ENCODE results near the gene ADAM23.

DNA sequence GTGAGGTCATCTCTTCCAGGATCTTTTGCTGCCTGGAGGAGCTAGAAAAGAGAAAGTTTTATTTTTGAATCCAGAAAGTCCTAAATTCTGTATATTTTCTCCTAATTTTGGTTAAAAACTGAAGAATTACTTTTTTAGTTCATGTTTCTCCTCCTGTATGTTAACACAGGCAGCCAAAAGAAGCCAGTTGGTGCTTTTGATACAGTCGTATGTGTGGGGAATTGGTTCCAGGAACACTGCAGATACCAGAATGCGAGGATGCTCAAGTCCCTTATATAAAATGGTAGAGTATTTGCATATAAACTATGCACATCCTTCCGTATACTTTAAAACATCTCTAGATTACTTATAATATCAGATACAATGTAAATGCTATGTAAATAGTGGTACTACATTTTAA lies 22.6 kb upstream of the ADAM23 start:
- TF ChIP-seq EZH2phosphoT487 (IDR thresholded peaks at IDR 0.05; ENCODE audit: borderline replicate concordance, low read length) = no peak
- TF ChIP-seq, protein P1, sequence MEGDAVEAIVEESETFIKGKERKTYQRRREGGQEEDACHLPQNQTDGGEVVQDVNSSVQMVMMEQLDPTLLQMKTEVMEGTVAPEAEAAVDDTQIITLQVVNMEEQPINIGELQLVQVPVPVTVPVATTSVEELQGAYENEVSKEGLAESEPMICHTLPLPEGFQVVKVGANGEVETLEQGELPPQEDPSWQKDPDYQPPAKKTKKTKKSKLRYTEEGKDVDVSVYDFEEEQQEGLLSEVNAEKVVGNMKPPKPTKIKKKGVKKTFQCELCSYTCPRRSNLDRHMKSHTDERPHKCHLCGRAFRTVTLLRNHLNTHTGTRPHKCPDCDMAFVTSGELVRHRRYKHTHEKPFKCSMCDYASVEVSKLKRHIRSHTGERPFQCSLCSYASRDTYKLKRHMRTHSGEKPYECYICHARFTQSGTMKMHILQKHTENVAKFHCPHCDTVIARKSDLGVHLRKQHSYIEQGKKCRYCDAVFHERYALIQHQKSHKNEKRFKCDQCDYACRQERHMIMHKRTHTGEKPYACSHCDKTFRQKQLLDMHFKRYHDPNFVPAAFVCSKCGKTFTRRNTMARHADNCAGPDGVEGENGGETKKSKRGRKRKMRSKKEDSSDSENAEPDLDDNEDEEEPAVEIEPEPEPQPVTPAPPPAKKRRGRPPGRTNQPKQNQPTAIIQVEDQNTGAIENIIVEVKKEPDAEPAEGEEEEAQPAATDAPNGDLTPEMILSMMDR (IDR thresholded peaks at IDR 0.05; ENCODE audit: low read depth, low read length, poor library complexity, severe bottlenecking) = no peak
